ENCODE data around the gene NDFIP2. TPM values are rescaled to one million over a fixed set of nuclear protein-coding genes. Genes with fewer than 3 reads are reported as not detected.

NDFIP2 gene
- total RNA-seq, 1 experiment from 2014 or later, result 23.1 TPM

- Mint-ChIP-seq H3K27ac (no peak overlapping the region), H3K4me3 (peak overlapping the region; percentile 95), H3K9me3 (no peaks in the 10 kb centered on the region), H3K4me1 (peaks cover 15% of the 10 kb centered on the region), H3K27me3 (ENCODE audit: low read depth) (peaks cover 19% of the 10 kb centered on the region), H3K36me3 (no peaks in the 10 kb centered on the region)
- no peak for DNase-seq (ENCODE audit: low spot score)
- POLR2A ChIA-PET, result no interaction called here
- TF ChIP-seq CBFB (CRISPR knock-in tag; IDR thresholded peaks at IDR 0.05; ENCODE audit: low read depth) (no peak), ZNF121 (CRISPR knock-in tag; IDR thresholded peaks at IDR 0.05) (no peak), FOXJ3 (CRISPR knock-in tag; IDR thresholded peaks at IDR 0.05; ENCODE audit: borderline replicate concordance) (no peak), ZNF317 (CRISPR knock-in tag; IDR thresholded peaks at IDR 0.05; ENCODE audit: borderline replicate concordance, low read depth) (no peak), ZNF512 (CRISPR knock-in tag; IDR thresholded peaks at IDR 0.05; ENCODE audit: borderline replicate concordance) (no peak), ATF1 (CRISPR knock-in tag; IDR thresholded peaks at IDR 0.05) (no peak), ZBTB43 (CRISPR knock-in tag; IDR thresholded peaks at IDR 0.05) (no peak), HMGA2 (CRISPR knock-in tag; IDR thresholded peaks at IDR 0.05) (no peak)
- no peak for ATAC-seq
- CTCF ChIA-PET, result interaction anchor here (0.7 to 1.8 kb wide), 2 partner anchors 58 to 1344 kb away, joined by 5 to 6 read pairs; no protein-coding TSS in a partner anchor
These were observed 1.5 kb downstream of the NDFIP2 start for GRCh38 chr13:79482281-79482970.

- Mint-ChIP-seq H3K27ac (peak overlapping the region; percentile 73; the same call in 1 of the 2 replicates), H3K4me3 (peak overlapping the region; percentile 39; the same call in 1 of the 2 replicates), H3K27me3 (ENCODE audit: low read depth) (peaks cover 19% of the 10 kb centered on the region), H3K36me3 (no peaks in the 10 kb centered on the region), H3K9me3 (no peaks in the 10 kb centered on the region), H3K4me1 (peaks cover 12% of the 10 kb centered on the region)
- CTCF ChIA-PET, result interaction anchor here (1.8 kb wide), 1 partner anchor 59 kb away, joined by 6 read pairs; no protein-coding TSS in a partner anchor
- DNase-seq (ENCODE audit: low spot score) (no peak), ATAC-seq (no peak)
- POLR2A ChIA-PET, result no interaction called here
- no peak for TF ChIP-seq NFATC4 (CRISPR knock-in tag; IDR thresholded peaks at IDR 0.05)
- TF ChIP-seq RORB (CRISPR knock-in tag; IDR thresholded peaks at IDR 0.05), result no peak
- no peak for TF ChIP-seq ZNF138 (CRISPR knock-in tag; conservative IDR thresholded peaks at IDR 0.05)
- TF ChIP-seq IRF2 (CRISPR knock-in tag; IDR thresholded peaks at IDR 0.05; ENCODE audit: borderline replicate concordance, low read depth), result no peak
- no peak for TF ChIP-seq SP1 (CRISPR knock-in tag; conservative IDR thresholded peaks at IDR 0.05)
- no peak for TF ChIP-seq TEAD4 (CRISPR knock-in tag; IDR thresholded peaks at IDR 0.05)
- no peak for TF ChIP-seq GRHL2 (CRISPR knock-in tag; IDR thresholded peaks at IDR 0.05; ENCODE audit: insufficient replicate concordance, severe bottlenecking)
- TF ChIP-seq OVOL2 (CRISPR knock-in tag; IDR thresholded peaks at IDR 0.05; ENCODE audit: borderline replicate concordance), result no peak
- TF ChIP-seq, protein P1, sequence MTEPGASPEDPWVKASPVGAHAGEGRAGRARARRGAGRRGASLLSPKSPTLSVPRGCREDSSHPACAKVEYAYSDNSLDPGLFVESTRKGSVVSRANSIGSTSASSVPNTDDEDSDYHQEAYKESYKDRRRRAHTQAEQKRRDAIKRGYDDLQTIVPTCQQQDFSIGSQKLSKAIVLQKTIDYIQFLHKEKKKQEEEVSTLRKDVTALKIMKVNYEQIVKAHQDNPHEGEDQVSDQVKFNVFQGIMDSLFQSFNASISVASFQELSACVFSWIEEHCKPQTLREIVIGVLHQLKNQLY (CRISPR knock-in tag; IDR thresholded peaks at IDR 0.05), result no peak
- TF ChIP-seq ZNF121 (CRISPR knock-in tag; IDR thresholded peaks at IDR 0.05), result no peak
- TF ChIP-seq MAX (CRISPR knock-in tag; IDR thresholded peaks at IDR 0.05), result no peak
- TF ChIP-seq SMAD3 (CRISPR knock-in tag; IDR thresholded peaks at IDR 0.05; ENCODE audit: borderline replicate concordance), result no peak
- TF ChIP-seq ZNF671 (CRISPR knock-in tag; IDR thresholded peaks at IDR 0.05), result no peak
- TF ChIP-seq ZNF423 (CRISPR knock-in tag; IDR thresholded peaks at IDR 0.05), result no peak
- no peak for TF ChIP-seq FOXK1 (CRISPR knock-in tag; IDR thresholded peaks at IDR 0.05)
- TF ChIP-seq, protein P2, sequence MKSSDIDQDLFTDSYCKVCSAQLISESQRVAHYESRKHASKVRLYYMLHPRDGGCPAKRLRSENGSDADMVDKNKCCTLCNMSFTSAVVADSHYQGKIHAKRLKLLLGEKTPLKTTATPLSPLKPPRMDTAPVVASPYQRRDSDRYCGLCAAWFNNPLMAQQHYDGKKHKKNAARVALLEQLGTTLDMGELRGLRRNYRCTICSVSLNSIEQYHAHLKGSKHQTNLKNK (CRISPR knock-in tag; IDR thresholded peaks at IDR 0.05), result no peak
- TF ChIP-seq IRF1 (CRISPR knock-in tag; IDR thresholded peaks at IDR 0.05), result no peak
These were observed 2.2 kb downstream of the NDFIP2 start for GRCh38 chr13:79483086-79483706.

Data from WTC11 (cell line).